ENCODE measurements around the gene FOXJ3. TPM values are rescaled to one million over a fixed set of nuclear protein-coding genes. Genes with fewer than 3 reads are reported as not detected.

Gene FOXJ3
- total and polyA plus RNA-seq, 2 donors from 2014 or later = 11.8 to 45.5 TPM

DNA sequence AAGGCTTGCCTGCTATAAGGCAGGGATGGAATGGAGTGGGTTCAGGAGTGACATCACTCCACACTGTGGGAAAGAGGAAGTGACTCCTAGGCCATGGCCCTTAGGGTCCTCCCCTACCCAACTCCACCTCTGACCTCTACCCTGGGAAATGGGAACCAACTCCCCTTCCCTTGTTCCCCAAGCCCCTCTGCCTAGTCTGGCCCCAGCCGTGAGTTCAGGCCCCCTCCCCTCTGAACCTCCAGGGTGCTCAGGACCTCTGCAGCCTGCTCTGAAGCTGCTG lies 166.7 kb downstream of the FOXJ3 start:
- Histone ChIP-seq H3K9ac (ENCODE audit: low read length in 3 of 3) (no peak overlapping the region), H3K9me3 (ENCODE audit: control insufficient read depth in 2 of 3, insufficient read depth in 1 of 3, low read length in 3 of 3) (no peaks in the 10 kb centered on the region), H3K4me3 (ENCODE audit: low read length in 3 of 3) (no peak overlapping the region), H3K27me3 (ENCODE audit: control insufficient read depth, insufficient read depth, low read length) (no peaks in the 10 kb centered on the region), H3K27ac (ENCODE audit: low read depth in 2 of 2, low read length in 2 of 2) (no peak overlapping the region), H3K36me3 (ENCODE audit: control insufficient read depth in 2 of 3, insufficient read depth in 3 of 3, low read length in 3 of 3) (no peaks in the 10 kb centered on the region), H3K4me1 (ENCODE audit: control insufficient read depth in 2 of 3, insufficient read depth in 2 of 3, low read depth in 1 of 3, low read length in 3 of 3) (peaks cover 2 to 15% (median 3%) of the 10 kb centered on the region in 3 donors)
- no peak for FAIRE-seq
- TF ChIP-seq, protein P1, sequence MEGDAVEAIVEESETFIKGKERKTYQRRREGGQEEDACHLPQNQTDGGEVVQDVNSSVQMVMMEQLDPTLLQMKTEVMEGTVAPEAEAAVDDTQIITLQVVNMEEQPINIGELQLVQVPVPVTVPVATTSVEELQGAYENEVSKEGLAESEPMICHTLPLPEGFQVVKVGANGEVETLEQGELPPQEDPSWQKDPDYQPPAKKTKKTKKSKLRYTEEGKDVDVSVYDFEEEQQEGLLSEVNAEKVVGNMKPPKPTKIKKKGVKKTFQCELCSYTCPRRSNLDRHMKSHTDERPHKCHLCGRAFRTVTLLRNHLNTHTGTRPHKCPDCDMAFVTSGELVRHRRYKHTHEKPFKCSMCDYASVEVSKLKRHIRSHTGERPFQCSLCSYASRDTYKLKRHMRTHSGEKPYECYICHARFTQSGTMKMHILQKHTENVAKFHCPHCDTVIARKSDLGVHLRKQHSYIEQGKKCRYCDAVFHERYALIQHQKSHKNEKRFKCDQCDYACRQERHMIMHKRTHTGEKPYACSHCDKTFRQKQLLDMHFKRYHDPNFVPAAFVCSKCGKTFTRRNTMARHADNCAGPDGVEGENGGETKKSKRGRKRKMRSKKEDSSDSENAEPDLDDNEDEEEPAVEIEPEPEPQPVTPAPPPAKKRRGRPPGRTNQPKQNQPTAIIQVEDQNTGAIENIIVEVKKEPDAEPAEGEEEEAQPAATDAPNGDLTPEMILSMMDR (IDR thresholded peaks at IDR 0.05; ENCODE audit: borderline replicate concordance, extremely low read depth, insufficient read depth) = no peak
- intact Hi-C loops (cut with DNase I) = no loop called here
- no peak for DNase-seq

GRCh38 chr1:42167611-42168390 lies 167.2 kb downstream of the FOXJ3 start:
- no peak overlapping the region for H3K4me3 ChIP-seq (ENCODE audit: low read length in 3 of 3)
- H3K27me3 ChIP-seq (ENCODE audit: control insufficient read depth, insufficient read depth, low read length) = no peaks in the 10 kb centered on the region
- no peak overlapping the region for H3K9ac ChIP-seq (ENCODE audit: low read length in 3 of 3)
- H3K9me3 ChIP-seq (ENCODE audit: control insufficient read depth in 2 of 3, insufficient read depth in 1 of 3, low read length in 3 of 3) = no peaks in the 10 kb centered on the region
- peaks cover 2 to 15% (median 3%) of the 10 kb centered on the region in 3 donors for H3K4me1 ChIP-seq (ENCODE audit: control insufficient read depth in 2 of 3, insufficient read depth in 2 of 3, low read depth in 1 of 3, low read length in 3 of 3)
- no peaks in the 10 kb centered on the region for H3K36me3 ChIP-seq (ENCODE audit: control insufficient read depth in 2 of 3, insufficient read depth in 3 of 3, low read length in 3 of 3)
- no peak overlapping the region for H3K27ac ChIP-seq (ENCODE audit: low read depth in 2 of 2, low read length in 2 of 2)
- FAIRE-seq (no peak), DNase-seq (peak in 1 of 5 donors; percentile 5)
- intact Hi-C loops (cut with DNase I) = no loop called here
- TF ChIP-seq, protein P1 (IDR thresholded peaks at IDR 0.05; ENCODE audit: borderline replicate concordance, extremely low read depth, insufficient read depth) = no peak

DNA sequence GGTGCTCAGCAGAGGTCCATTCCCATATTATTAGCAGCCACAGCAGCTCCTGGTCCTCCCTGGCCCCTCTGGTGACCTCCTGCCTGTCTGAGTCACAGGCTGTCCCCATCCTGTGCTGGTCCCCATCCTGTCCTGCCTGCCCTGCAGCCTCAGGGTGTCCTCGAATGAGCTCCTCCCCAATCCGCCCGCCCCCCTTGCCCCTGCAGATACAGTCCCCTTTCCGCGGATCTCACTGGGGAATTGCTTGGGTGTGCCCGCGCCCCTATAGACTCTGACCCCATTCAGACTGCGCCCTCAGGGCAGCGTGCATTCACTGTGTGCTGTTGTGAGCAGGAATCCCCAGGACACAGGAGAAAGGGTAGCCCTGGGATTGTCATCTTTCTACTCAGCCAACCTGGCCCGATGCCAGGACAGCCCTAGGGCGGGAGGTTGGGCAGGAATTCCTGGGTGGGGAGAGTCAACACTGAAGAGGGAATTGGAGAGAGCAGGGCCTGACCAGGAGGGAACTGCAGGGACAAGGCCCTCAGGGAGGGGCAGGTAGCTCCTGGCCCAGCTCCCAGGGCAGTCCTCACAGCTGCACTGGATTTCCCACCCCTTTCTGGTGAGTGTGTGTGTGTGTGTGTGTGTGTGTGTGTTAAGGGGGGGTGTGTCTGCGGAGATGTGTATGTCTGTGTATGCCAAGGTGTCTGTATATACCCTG lies 169.4 kb downstream of the FOXJ3 start:
- Histone ChIP-seq H3K9me3 (ENCODE audit: control insufficient read depth in 2 of 3, insufficient read depth in 1 of 3, low read length in 3 of 3) (peaks cover 0 to 6% (median 0%) of the 10 kb centered on the region in 3 donors), H3K27me3 (ENCODE audit: control insufficient read depth, insufficient read depth, low read length) (no peaks in the 10 kb centered on the region), H3K4me3 (ENCODE audit: low read length in 3 of 3) (no peak overlapping the region), H3K27ac (ENCODE audit: low read depth in 2 of 2, low read length in 2 of 2) (no peak overlapping the region), H3K36me3 (ENCODE audit: control insufficient read depth in 2 of 3, insufficient read depth in 3 of 3, low read length in 3 of 3) (no peaks in the 10 kb centered on the region), H3K4me1 (ENCODE audit: control insufficient read depth in 2 of 3, insufficient read depth in 2 of 3, low read depth in 1 of 3, low read length in 3 of 3) (peaks cover 0 to 7% (median 2%) of the 10 kb centered on the region in 3 donors), H3K9ac (ENCODE audit: low read length in 3 of 3) (no peak overlapping the region)
- FAIRE-seq = no peak
- DNase-seq = peak; percentile 50 to 90 (median 75)
- TF ChIP-seq, protein P1 (IDR thresholded peaks at IDR 0.05; ENCODE audit: borderline replicate concordance, extremely low read depth, insufficient read depth) = no peak
- intact Hi-C loops (cut with DNase I) = no loop called here
